ENCODE measurements around the gene GGCX. TPM values are rescaled to one million over a fixed set of nuclear protein-coding genes. Genes with fewer than 3 reads are reported as not detected.

The GGCX gene
- total RNA-seq = 56.0 and 56.3 TPM in 2 replicates

DNA sequence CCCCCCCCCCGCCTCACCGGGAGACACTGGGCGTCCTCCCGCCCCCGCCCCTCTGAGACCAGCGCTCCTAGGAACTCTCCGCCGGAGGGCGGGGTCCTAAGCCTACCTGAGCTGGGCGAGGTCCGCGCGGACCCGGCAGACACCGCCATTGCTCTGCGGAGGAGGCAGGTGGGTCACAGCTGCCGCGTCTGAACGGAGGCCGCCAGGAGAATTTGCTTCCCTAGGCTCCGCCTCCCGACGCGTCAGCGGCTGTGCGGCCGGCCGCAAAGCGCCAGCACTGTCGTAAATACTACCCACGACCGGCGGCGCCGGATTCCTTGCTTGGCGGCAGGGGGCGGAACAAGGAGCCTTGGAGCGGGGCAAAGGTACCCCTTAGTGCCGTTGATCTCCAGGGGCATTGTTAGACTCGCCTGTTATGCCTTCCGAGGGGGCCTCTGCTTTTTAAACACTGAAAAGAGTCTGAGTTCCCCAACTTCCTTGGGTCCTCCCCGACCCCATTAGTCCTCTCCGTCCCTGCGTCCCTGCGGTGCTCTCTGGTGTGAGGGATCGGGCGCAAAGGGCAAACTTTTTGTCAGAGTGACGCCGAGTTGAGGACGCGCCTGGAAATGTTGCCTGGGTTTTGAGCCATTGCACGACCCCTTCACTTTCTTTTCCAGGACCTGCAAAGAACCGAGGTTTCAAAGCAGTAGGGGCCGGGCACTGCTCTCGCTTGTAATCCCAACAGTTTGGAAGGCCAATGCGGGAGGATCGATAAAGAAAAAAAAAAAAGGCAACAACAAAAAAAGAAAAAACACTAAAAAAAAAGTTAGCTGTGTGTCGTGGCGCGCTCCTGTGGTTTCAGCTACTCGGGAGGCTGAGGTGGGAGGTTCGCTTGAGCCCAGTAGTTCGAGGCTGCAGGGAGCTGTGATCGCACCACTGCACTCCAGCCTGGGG lies at the start of gene GGCX:
TSS of gene GGCX (minus strand) at position 214 of the 933 bp plus-strand sequence. CDS start at position 149, 65 bp downstream.

DNA sequence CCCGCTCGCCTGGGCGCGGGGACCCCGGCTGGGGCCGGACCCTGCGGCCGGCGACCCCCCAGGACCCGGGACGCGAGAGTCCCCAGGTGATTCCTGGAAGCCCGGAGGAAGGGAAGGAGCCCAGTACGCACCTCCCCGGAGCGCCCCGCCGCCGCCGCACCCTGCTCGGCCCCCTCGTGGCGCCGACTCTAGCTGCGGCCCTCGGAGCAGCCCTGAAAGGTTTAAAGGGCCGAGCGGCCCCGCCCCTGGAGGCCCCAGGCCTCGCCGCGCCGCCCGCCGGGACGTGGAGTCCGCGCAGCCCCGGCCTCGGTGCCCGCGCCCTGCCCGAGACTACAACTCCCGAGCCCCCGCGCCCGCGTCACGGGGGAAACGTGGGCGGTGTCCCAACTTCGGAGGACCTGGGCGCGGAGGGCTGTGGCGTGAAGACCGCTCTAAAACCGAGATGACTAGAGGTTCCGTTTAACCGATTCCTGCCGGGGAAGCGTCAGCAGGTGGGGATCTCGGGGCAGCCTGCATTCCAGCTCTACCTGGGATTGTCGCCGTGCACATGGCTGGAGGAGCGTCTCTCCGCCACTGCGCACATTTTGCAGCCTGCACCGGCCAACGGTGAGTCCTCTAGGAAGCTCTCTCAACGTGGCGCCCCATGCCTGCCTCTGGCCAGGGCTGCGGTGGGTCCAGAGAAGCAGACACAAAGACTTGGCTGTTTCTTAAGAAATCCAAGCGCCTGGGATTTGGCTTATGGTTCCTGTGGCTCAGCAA lies 41.4 kb upstream of the GGCX start, which contains the start of gene TMEM150A:
TSS of gene TMEM150A (minus strand) at position 223 of the 759 bp plus-strand sequence. CDS start 750 bp downstream, outside the sequence.

DNA sequence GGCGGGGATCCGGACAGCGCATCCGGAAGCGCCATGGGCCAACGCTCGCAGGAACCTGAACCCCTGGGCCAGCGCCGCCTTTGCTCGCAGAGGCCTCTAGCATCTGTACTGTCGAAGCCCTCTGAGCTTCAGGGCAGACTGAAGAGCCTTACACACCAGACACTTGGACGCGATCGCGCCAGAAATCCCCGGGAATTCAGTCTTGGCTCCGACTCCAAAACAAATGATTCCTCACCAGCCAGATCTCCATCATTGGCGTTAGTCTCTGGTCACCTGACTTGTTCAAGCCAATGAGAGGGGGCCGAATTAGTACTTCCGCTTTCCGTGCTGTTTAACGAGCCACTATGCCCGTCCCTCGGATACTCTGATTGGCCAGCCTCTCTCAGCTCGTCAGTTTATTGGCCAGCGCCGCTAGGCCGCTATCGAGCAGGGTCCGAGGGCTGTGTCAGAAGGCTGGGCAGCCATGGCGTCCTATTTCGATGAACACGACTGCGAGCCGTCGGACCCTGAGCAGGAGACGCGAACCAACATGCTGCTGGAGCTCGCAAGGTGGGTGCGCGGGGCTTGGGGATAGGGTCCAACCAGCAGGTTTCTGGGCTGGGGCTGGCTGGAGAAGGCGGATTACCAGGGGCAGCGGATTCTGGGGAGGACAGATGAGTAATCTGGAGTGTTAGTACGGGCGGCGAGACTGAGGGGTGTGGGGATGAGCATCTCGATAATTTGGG lies 34.2 kb upstream of the GGCX start, which contains the start of gene RNF181:
TSS of gene RNF181 (plus strand) at position 445 of the 725 bp plus-strand sequence. CDS start at position 464, 19 bp downstream.

DNA sequence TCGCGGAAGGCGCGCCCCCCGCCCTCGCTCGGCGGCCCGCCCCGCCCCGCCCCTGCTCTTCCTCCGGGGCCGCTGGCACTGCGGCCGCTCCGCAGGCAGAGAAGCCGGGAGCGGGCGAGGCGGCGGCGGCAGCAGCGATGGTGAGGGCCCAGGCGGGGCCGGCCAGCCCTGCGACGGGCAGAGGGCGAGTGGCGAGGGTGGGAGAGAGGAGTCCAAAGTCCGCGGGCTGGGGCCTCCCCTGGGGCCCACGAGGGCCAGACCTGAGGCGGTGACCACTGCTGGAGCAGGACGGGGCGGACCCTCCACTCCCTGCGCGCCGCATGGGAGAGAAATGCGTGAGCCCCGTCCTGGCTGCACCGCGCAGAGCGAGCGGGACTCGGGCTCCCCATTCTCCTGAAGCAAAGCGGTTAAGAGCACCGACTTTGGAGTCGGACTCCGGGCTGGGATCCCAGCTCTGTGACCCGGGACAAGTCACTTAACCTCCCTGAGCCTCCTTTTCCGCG lies 23.1 kb upstream of the GGCX start, which contains the start of gene VAMP5:
TSS of gene VAMP5 (plus strand) at position 78 of the 503 bp plus-strand sequence. CDS start at position 138, 60 bp downstream.

DNA sequence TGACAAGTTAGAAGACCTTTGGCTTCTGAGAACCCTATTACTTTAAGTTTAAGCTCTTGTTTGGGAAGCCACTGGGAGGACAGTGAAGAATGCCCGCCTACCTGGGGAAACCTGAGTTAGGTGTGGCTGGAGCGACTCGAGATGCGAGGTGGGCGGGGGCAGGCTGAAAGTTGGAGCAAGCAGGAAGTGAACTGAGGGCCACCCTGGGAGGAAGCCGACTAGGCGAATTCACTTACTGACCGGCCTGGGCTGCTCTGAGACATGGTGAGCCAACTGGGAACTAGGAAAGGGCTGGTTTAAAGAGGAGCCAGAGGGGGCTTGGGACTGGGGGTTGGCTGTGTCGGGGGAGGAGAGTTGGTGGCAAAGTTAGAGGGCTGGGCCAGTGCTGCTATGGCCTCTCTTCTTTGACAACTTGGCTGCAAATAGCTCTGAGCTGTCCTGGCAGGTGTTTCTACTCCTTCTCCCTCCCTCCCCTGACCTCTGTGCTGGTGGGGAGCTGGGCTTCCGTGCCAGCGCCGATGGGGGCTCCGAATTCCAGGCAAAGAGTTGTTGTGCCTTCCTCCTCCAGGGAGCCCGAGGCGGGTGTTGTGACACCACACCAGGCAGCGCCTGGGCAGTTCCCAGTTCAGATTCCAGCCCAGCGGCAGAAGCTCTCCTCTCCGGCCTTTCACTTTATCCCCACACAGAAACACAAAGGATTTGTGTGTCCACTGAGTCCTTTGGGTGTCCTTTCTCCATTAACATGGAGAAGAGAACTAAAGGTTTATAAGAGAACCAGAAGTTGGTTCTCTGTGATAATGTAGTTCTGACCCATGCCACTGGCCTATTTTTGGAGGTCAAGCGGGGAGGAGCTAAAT lies 16.3 kb upstream of the GGCX start, which contains the start of gene VAMP8:
TSS of gene VAMP8 (plus strand) at position 201 of the 857 bp plus-strand sequence. CDS start at position 262, 61 bp downstream.

DNA sequence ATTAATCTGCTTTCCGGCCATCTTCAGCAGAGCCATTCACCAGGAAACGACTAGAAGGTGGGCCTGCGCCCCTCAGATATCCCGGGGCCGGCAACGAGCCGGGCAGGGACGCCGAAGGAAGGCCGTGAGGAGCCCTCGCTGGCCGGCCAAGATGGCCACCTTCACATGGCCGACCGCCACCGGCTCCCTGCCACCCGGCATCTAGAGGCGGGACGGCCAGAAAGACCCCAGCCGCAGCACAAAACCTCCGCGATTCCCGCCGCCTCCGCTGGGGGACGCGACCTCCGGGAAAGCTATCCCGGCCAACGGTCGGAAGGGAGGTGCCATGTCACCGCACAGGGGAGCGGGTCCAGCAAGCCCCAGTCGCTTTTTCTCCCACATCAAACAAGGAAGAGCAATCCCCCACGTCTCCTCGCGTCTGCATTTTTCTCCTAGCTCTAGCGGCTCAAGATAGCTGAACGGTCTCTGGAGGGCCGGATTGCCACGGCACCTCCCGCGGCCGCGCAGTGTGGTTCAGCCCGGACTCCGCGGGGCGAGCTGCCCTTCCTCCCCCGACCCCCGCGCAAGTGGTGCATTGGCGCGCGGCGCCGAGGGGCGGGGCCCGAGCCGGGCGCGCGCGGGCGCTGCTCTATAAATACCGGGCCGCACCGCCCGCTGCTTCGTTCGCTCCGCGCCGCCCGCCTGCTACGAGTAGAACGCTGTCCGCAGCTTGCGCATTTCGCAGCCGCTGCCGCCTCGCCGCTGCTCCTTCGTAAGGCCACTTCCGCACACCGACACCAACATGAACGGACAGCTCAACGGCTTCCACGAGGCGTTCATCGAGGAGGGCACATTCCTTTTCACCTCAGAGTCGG lies 22.6 kb downstream of the GGCX start, which contains the start of gene MAT2A:
TSS of gene MAT2A (plus strand) at position 662 of the 854 bp plus-strand sequence. CDS start at position 782, 120 bp downstream.

Other genes starting within 250 kb of the GGCX start
- gene TGOLN2, start 233.5 kb downstream of the GGCX start, total RNA-seq = 108 and 121 TPM in 2 replicates
- 49.6 and 72.9 TPM in 2 replicates for gene RETSAT, start 207.0 kb downstream of the GGCX start, total RNA-seq
- 14.4 and 20.6 TPM in 2 replicates for gene ELMOD3, start 206.7 kb downstream of the GGCX start, total RNA-seq
- 156 and 193 TPM in 2 replicates for gene CAPG, start 151.1 kb downstream of the GGCX start, total RNA-seq
- gene SH2D6, start 142.8 kb downstream of the GGCX start, total RNA-seq = 0.89 and 1.4 TPM in 2 replicates
- gene MAT2A, start 22.3 kb downstream of the GGCX start, total RNA-seq = 163 and 201 TPM in 2 replicates
- gene VAMP8, start 16.1 kb upstream of the GGCX start, total RNA-seq = 0.12 and 0.33 TPM in 2 replicates
- 26.0 and 27.1 TPM in 2 replicates for gene VAMP5, start 22.9 kb upstream of the GGCX start, total RNA-seq
- 255 and 257 TPM in 2 replicates for gene RNF181, start 34.3 kb upstream of the GGCX start, total RNA-seq
- 3.1 and 8.1 TPM in 2 replicates for gene TMEM150A, start 41.2 kb upstream of the GGCX start, total RNA-seq
- gene C2orf68, start 50.6 kb upstream of the GGCX start, total RNA-seq = 14.1 and 16.2 TPM in 2 replicates
- 38.4 and 44.7 TPM in 2 replicates for gene USP39, start 54.7 kb upstream of the GGCX start, total RNA-seq
- gene SFTPB, start 106.7 kb upstream of the GGCX start, total RNA-seq = under 0.01 TPM in 1 of 2 replicates, not detected in the other
- under 0.01 TPM in 1 of 2 replicates, not detected in the other for gene GNLY, start 132.9 kb upstream of the GGCX start, total RNA-seq
- gene ATOH8, start 192.5 kb upstream of the GGCX start, total RNA-seq = 4.5 and 5.1 TPM in 2 replicates

All from uterine smooth muscle cell (primary cell).